K562 (cell line): ENCODE measurements around the gene KLHL24. TPM values are rescaled to one million over a fixed set of nuclear protein-coding genes. Genes with fewer than 3 reads are reported as not detected.

Source experiments
- E2F5 ChIP-seq: sonication (generic); formaldehyde crosslinking; IDR thresholded peaks from 2 replicates; pipeline ENCODE4 v1.8.0; 2022; ENCODE audit warnings: mild to moderate bottlenecking, missing genetic modification reagents
- ETV5 ChIP-seq: sonication (generic); formaldehyde crosslinking; IDR thresholded peaks from 2 replicates; pipeline ENCODE4 v1.4.0; 2020; ENCODE audit warnings: low read depth, mild to moderate bottlenecking, missing genetic modification reagents
- HNRNPL ChIP-seq: fragments of 200-400 bp; formaldehyde crosslinking; IDR thresholded peaks from 2 replicates; pipeline ENCODE4 v1.6.1; 2017; ENCODE audit warnings: low read depth, mild to moderate bottlenecking, low read length
- KAT7 ChIP-seq: sonication (generic); formaldehyde crosslinking; IDR thresholded peaks from 2 replicates; pipeline ENCODE4 v1.8.0; 2022; ENCODE audit warnings: missing genetic modification reagents, mild to moderate bottlenecking, borderline replicate concordance
- NCOA2 ChIP-seq, 2 experiments: fragments of 450-650 bp; IDR thresholded peaks; 2 replicates each; pipeline ENCODE4 v1.6.1; 2018; ENCODE audit warnings: mild to moderate bottlenecking in 2 of 2, moderate library complexity in 1 of 2; ENCODE audit not compliant: partially characterized antibody in 2 of 2
- PCBP1 ChIP-seq: fragments of 200-400 bp; formaldehyde crosslinking; IDR thresholded peaks from 2 replicates; pipeline ENCODE4 v1.6.1; 2018; ENCODE audit warnings: mild to moderate bottlenecking, low read depth, low read length; ENCODE audit not compliant: poor library complexity, severe bottlenecking
- PHTF2 ChIP-seq: fragments of 250-450 bp; sonication (Bioruptor Pico); IDR thresholded peaks from 2 replicates; pipeline ENCODE4 v1.5.0; 2021; ENCODE audit warnings: mild to moderate bottlenecking
- TAF7 ChIP-seq: fragments of 450-650 bp; IDR thresholded peaks from 2 replicates; pipeline ENCODE4 v1.6.1; 2016; ENCODE audit warnings: missing genetic modification characterization, missing compliant biosample characterization
- TRIM25 ChIP-seq: fragments of 450-650 bp; IDR thresholded peaks from 2 replicates; pipeline ENCODE4 v1.7.0; 2016; ENCODE audit warnings: borderline replicate concordance
- ZBTB49 ChIP-seq: sonication (generic); formaldehyde crosslinking; IDR thresholded peaks from 2 replicates; pipeline ENCODE4 v1.8.0; 2022; ENCODE audit warnings: missing genetic modification reagents, mild to moderate bottlenecking, borderline replicate concordance
- ZNF224 ChIP-seq: sonication (generic); formaldehyde crosslinking; IDR thresholded peaks from 2 replicates; pipeline ENCODE4 v1.8.0; 2022; ENCODE audit warnings: mild to moderate bottlenecking, missing genetic modification reagents
- ZNF318 ChIP-seq, 2 experiments: fragments of 450-650 bp; IDR thresholded peaks; 2 replicates each; pipeline ENCODE4 v1.6.1; 2016; ENCODE audit warnings: mild to moderate bottlenecking in 2 of 2, borderline replicate concordance in 1 of 2, low read depth in 1 of 2, moderate library complexity in 1 of 2
- polyA plus RNA-seq, 8 experiments: library from polyadenylated mRNA; depleted of rRNA in 4 of 8; stranded (reverse) in 5 of 8; unstranded in 3 of 8; fragments of >200 nt; fragmentation: Nextera tagmentation in 2 of 8; fragmentation: Illumina TruSeq in 1 of 8; extraction: Ambion mirVana in 2 of 8; extraction: Trizol in 1 of 8; gene quantifications; 2 replicates each; pipeline versions ENCODE4 v1.2.1 to v1.2.3, GENCODE V29; 2011 to 2014; ENCODE audit warnings: inconsistent platforms in 1 of 8, missing spikeins in 1 of 8
- total RNA-seq, 7 experiments: library from RNA; depleted of rRNA in 6 of 7; stranded (reverse); fragments of >200 nt in 6 of 7; fragmentation: Illumina TruSeq in 2 of 7; extraction: Trizol in 2 of 7; gene quantifications; 2 replicates each; pipeline versions ENCODE4 v1.2.1 to v1.2.3, GENCODE V29; 2011 to 2021; ENCODE audit warnings: low replicate concordance in 1 of 7

Gene KLHL24
- total and polyA plus RNA-seq, 9 of the 15 experiments (the other 6 are each of a cell fraction or from before 2014, with no cell fraction given), result 3.3 to 21.2 (median 14.2) TPM

- TF ChIP-seq ZBTB49 (CRISPR knock-in tag) (no peak), ZNF318 (IDR thresholded peaks at IDR 0.05; ENCODE audit: borderline replicate concordance in 1 of 2, low read depth in 1 of 2) (no peak), ZNF224 (CRISPR knock-in tag) (no peak), HNRNPL (peak; percentile 75), TAF7 (no peak), PHTF2 (CRISPR knock-in tag) (no peak), KAT7 (CRISPR knock-in tag) (peak; percentile 65; the same call in 1 of the 2 replicates), PCBP1 (no peak), E2F5 (CRISPR knock-in tag) (no peak), ETV5 (CRISPR knock-in tag) (0 out of 2 replicates have a peak, but pooled peaks have one; percentile 15), TRIM25 (no peak), NCOA2 (IDR thresholded peaks at IDR 0.05; ENCODE audit: partially characterized antibody in 2 of 2) (no peak)
These were observed 62.3 kb downstream of the KLHL24 start, which contains the start of gene YEATS2 (continued) for GRCh38 chr3:183697610-183698317.
